ENCODE data around the gene NTN1.
A peak's percentile ranks its signal among the peaks of the same experiment; 100 is the strongest.

Gene NTN1

GRCh38 chr17:9272501-9273200 lies 251.3 kb downstream of the NTN1 start:
- TF ChIP-seq POLR2A (IDR thresholded peaks at IDR 0.05; ENCODE audit: low read depth, low read length): no peak
- FAIRE-seq (no peak), DNase-seq (ENCODE audit: insufficient read length, low spot score) (no peak)

GRCh38 chr17:9273428-9274391 lies 252.4 kb downstream of the NTN1 start:
- no peak for TF ChIP-seq POLR2A (IDR thresholded peaks at IDR 0.05; ENCODE audit: low read depth, low read length)
- DNase-seq (ENCODE audit: insufficient read length, low spot score) (no peak), FAIRE-seq (no peak)

- TF ChIP-seq POLR2A (IDR thresholded peaks at IDR 0.05; ENCODE audit: low read depth, low read length): no peak
- no peak for DNase-seq (ENCODE audit: insufficient read length, low spot score)
- FAIRE-seq: no peak
Observed at GRCh38 chr17:9274973-9275372, 253.7 kb downstream of the NTN1 start.

GRCh38 chr17:9279893-9280292 lies 258.6 kb downstream of the NTN1 start:
- FAIRE-seq (no peak), DNase-seq (ENCODE audit: insufficient read length, low spot score) (no peak)
- no peak for TF ChIP-seq POLR2A (IDR thresholded peaks at IDR 0.05; ENCODE audit: low read depth, low read length)

- no peak for TF ChIP-seq POLR2A (IDR thresholded peaks at IDR 0.05; ENCODE audit: low read depth, low read length)
- DNase-seq (ENCODE audit: insufficient read length, low spot score) (no peak), FAIRE-seq (no peak)
Observed at GRCh38 chr17:9283909-9284308, 262.6 kb downstream of the NTN1 start.

GRCh38 chr17:9284884-9285283 lies 263.6 kb downstream of the NTN1 start:
- DNase-seq (ENCODE audit: insufficient read length, low spot score): no peak
- TF ChIP-seq POLR2A (IDR thresholded peaks at IDR 0.05; ENCODE audit: low read depth, low read length): no peak
- FAIRE-seq: no peak

GRCh38 chr17:9285602-9286427 lies 264.5 kb downstream of the NTN1 start:
- no peak for FAIRE-seq
- TF ChIP-seq POLR2A (IDR thresholded peaks at IDR 0.05; ENCODE audit: low read depth, low read length): no peak
- no peak for DNase-seq (ENCODE audit: insufficient read length, low spot score)

GRCh38 chr17:9286434-9286833 lies 265.1 kb downstream of the NTN1 start:
- no peak for TF ChIP-seq POLR2A (IDR thresholded peaks at IDR 0.05; ENCODE audit: low read depth, low read length)
- FAIRE-seq: no peak

GRCh38 chr17:9287306-9287705 lies 266.0 kb downstream of the NTN1 start:
- DNase-seq (ENCODE audit: insufficient read length, low spot score) (no peak), FAIRE-seq (no peak)
- TF ChIP-seq POLR2A (IDR thresholded peaks at IDR 0.05; ENCODE audit: low read depth, low read length): no peak

More at GRCh38 chr17:9286434-9286833, 265.1 kb downstream of the NTN1 start:
- no peak for DNase-seq (ENCODE audit: insufficient read length, low spot score)

GRCh38 chr17:9290226-9290613 lies 268.9 kb downstream of the NTN1 start:
- no peak for TF ChIP-seq POLR2A (IDR thresholded peaks at IDR 0.05; ENCODE audit: low read depth, low read length)
- FAIRE-seq (no peak), DNase-seq (ENCODE audit: insufficient read length, low spot score) (no peak)

GRCh38 chr17:9291912-9292560 lies 270.7 kb downstream of the NTN1 start:
- DNase-seq (ENCODE audit: insufficient read length, low spot score) (peak; percentile 23), FAIRE-seq (no peak)
- TF ChIP-seq POLR2A (IDR thresholded peaks at IDR 0.05; ENCODE audit: low read depth, low read length): no peak

GRCh38 chr17:9292561-9292941 lies 271.2 kb downstream of the NTN1 start:
- no peak for TF ChIP-seq POLR2A (IDR thresholded peaks at IDR 0.05; ENCODE audit: low read depth, low read length)
- DNase-seq (ENCODE audit: insufficient read length, low spot score): no peak
- FAIRE-seq: no peak
